ENCODE measurements around the gene DCAF8. TPM values are rescaled to one million over a fixed set of nuclear protein-coding genes. Genes with fewer than 3 reads are reported as not detected.
"Not testable (repeated sequence)": the region's sequence is repeated elsewhere in the genome, so short reads cannot be mapped to it uniquely, and the experiment has no call there.

DCAF8 gene
- total RNA-seq: 132 and 143 TPM in 2 replicates

GRCh38 chr1:160261893-160262794 lies at the start of gene DCAF8:
Gene DCAF8, minus strand, starts transcription at chr1:160262549. Its CDS starts 18,541 bp downstream, at chr1:160244008.
- DNase-seq (ENCODE audit: low spot score): peak; percentile 98
- H3K27me3 Mint-ChIP-seq (ENCODE audit: low read depth): no peaks in the 10 kb centered on the region
- H3K4me3 Mint-ChIP-seq (ENCODE audit: low read depth): peak within 1 kb of the TSS; percentile 98
- peaks cover 36% of the 10 kb centered on the region for H3K4me1 Mint-ChIP-seq (ENCODE audit: low read depth)
- peaks cover 33% of the 10 kb centered on the region for H3K36me3 Mint-ChIP-seq (ENCODE audit: low read depth)
- H3K9me3 Mint-ChIP-seq: no peaks in the 10 kb centered on the region
- intact Hi-C loops (cut with micrococcal nuclease): loop anchor here (2.0 to 5.0 kb wide), 5 partner anchors 57 to 1250 kb away; partner anchors contain the start of genes IGSF8, PEA15 and TAGLN2
- peak within 1 kb of the TSS; percentile 99 for H3K27ac Mint-ChIP-seq

- DNase-seq (ENCODE audit: low spot score): no peak
- no peaks in the 10 kb centered on the region for H3K9me3 Mint-ChIP-seq
- no peaks in the 10 kb centered on the region for H3K4me1 Mint-ChIP-seq (ENCODE audit: low read depth)
- intact Hi-C loops (cut with micrococcal nuclease): no loop called here
- peak overlapping the region; percentile 23 for H3K27ac Mint-ChIP-seq
- H3K4me3 Mint-ChIP-seq (ENCODE audit: low read depth): no peak overlapping the region
- peaks cover 87% of the 10 kb centered on the region for H3K36me3 Mint-ChIP-seq (ENCODE audit: low read depth)
- no peaks in the 10 kb centered on the region for H3K27me3 Mint-ChIP-seq (ENCODE audit: low read depth)
Measured at GRCh38 chr1:160309571-160309970, 47.2 kb upstream of the DCAF8 start.

- peak overlapping the region; percentile 23 for H3K27ac Mint-ChIP-seq
- intact Hi-C loops (cut with micrococcal nuclease): no loop called here
- H3K9me3 Mint-ChIP-seq: no peaks in the 10 kb centered on the region
- no peak for DNase-seq (ENCODE audit: low spot score)
- H3K4me1 Mint-ChIP-seq (ENCODE audit: low read depth): no peaks in the 10 kb centered on the region
- no peak overlapping the region for H3K4me3 Mint-ChIP-seq (ENCODE audit: low read depth)
- no peaks in the 10 kb centered on the region for H3K27me3 Mint-ChIP-seq (ENCODE audit: low read depth)
- H3K36me3 Mint-ChIP-seq (ENCODE audit: low read depth): peaks cover 84% of the 10 kb centered on the region
Measured at GRCh38 chr1:160309185-160309557, 46.8 kb upstream of the DCAF8 start.

GRCh38 chr1:160308451-160309184 lies 46.3 kb upstream of the DCAF8 start:
- Mint-ChIP-seq H3K4me1 (ENCODE audit: low read depth) (no peaks in the 10 kb centered on the region), H3K4me3 (ENCODE audit: low read depth) (no peak overlapping the region), H3K36me3 (ENCODE audit: low read depth) (peaks cover 81% of the 10 kb centered on the region), H3K27ac (no peak overlapping the region), H3K27me3 (ENCODE audit: low read depth) (no peaks in the 10 kb centered on the region), H3K9me3 (no peaks in the 10 kb centered on the region)
- intact Hi-C loops (cut with micrococcal nuclease): no loop called here
- no peak for DNase-seq (ENCODE audit: low spot score)

GRCh38 chr1:160307118-160307791 lies 44.9 kb upstream of the DCAF8 start:
- no peak overlapping the region for H3K27ac Mint-ChIP-seq
- no peak for DNase-seq (ENCODE audit: low spot score)
- no peak overlapping the region for H3K4me3 Mint-ChIP-seq (ENCODE audit: low read depth)
- H3K4me1 Mint-ChIP-seq (ENCODE audit: low read depth): no peaks in the 10 kb centered on the region
- no peaks in the 10 kb centered on the region for H3K27me3 Mint-ChIP-seq (ENCODE audit: low read depth)
- H3K36me3 Mint-ChIP-seq (ENCODE audit: low read depth): peaks cover 78% of the 10 kb centered on the region
- H3K9me3 Mint-ChIP-seq: no peaks in the 10 kb centered on the region
- intact Hi-C loops (cut with micrococcal nuclease): no loop called here

GRCh38 chr1:160300173-160300572 lies 37.8 kb upstream of the DCAF8 start:
- Mint-ChIP-seq H3K27me3 (ENCODE audit: low read depth) (no peaks in the 10 kb centered on the region), H3K4me1 (ENCODE audit: low read depth) (no peaks in the 10 kb centered on the region), H3K9me3 (no peaks in the 10 kb centered on the region), H3K27ac (no peak overlapping the region), H3K36me3 (ENCODE audit: low read depth) (peaks cover 71% of the 10 kb centered on the region), H3K4me3 (ENCODE audit: low read depth) (no peak overlapping the region)
- DNase-seq (ENCODE audit: low spot score): no peak
- intact Hi-C loops (cut with micrococcal nuclease): no loop called here

GRCh38 chr1:160296036-160296435 lies 33.7 kb upstream of the DCAF8 start:
- Mint-ChIP-seq H3K36me3 (ENCODE audit: low read depth) (peaks cover 91% of the 10 kb centered on the region), H3K9me3 (no peaks in the 10 kb centered on the region), H3K27me3 (ENCODE audit: low read depth) (no peaks in the 10 kb centered on the region), H3K4me1 (ENCODE audit: low read depth) (no peaks in the 10 kb centered on the region), H3K4me3 (ENCODE audit: low read depth) (no peak overlapping the region), H3K27ac (no peak overlapping the region)
- intact Hi-C loops (cut with micrococcal nuclease): no loop called here
- no peak for DNase-seq (ENCODE audit: low spot score)

GRCh38 chr1:160293020-160293968 lies 30.9 kb upstream of the DCAF8 start:
- intact Hi-C loops (cut with micrococcal nuclease): loop anchor here (5.0 kb wide), 1 partner anchor 41 kb away; no protein-coding TSS in a partner anchor
- no peaks in the 10 kb centered on the region for H3K27me3 Mint-ChIP-seq (ENCODE audit: low read depth)
- H3K36me3 Mint-ChIP-seq (ENCODE audit: low read depth): peaks cover 91% of the 10 kb centered on the region
- no peak for DNase-seq (ENCODE audit: low spot score)
- no peak overlapping the region for H3K4me3 Mint-ChIP-seq (ENCODE audit: low read depth)
- H3K27ac Mint-ChIP-seq: no peak overlapping the region
- no peaks in the 10 kb centered on the region for H3K4me1 Mint-ChIP-seq (ENCODE audit: low read depth)
- no peaks in the 10 kb centered on the region for H3K9me3 Mint-ChIP-seq

- Mint-ChIP-seq H3K27me3 (ENCODE audit: low read depth) (no peaks in the 10 kb centered on the region), H3K4me3 (ENCODE audit: low read depth) (no peak overlapping the region), H3K36me3 (ENCODE audit: low read depth) (peaks cover 78% of the 10 kb centered on the region), H3K4me1 (ENCODE audit: low read depth) (no peaks in the 10 kb centered on the region), H3K27ac (no peak overlapping the region), H3K9me3 (no peaks in the 10 kb centered on the region)
- DNase-seq (ENCODE audit: low spot score): peak; percentile 58
- intact Hi-C loops (cut with micrococcal nuclease): loop anchor here (2.0 to 5.0 kb wide), 3 partner anchors 39 to 191 kb away; no protein-coding TSS in a partner anchor
Measured at GRCh38 chr1:160291248-160292220, 29.2 kb upstream of the DCAF8 start.

- H3K27ac Mint-ChIP-seq; H3K4me3 Mint-ChIP-seq (ENCODE audit: low read depth); DNase-seq (ENCODE audit: low spot score); H3K9me3 Mint-ChIP-seq; intact Hi-C loops (cut with micrococcal nuclease); H3K27me3 Mint-ChIP-seq (ENCODE audit: low read depth): not testable (repeated sequence)
- H3K4me1 Mint-ChIP-seq (ENCODE audit: low read depth): peaks cover 18% of the 10 kb centered on the region
- H3K36me3 Mint-ChIP-seq (ENCODE audit: low read depth): peaks cover 52% of the 10 kb centered on the region
Measured at GRCh38 chr1:160287769-160288168, 25.4 kb upstream of the DCAF8 start.

GRCh38 chr1:160285506-160285905 lies 23.2 kb upstream of the DCAF8 start:
- Mint-ChIP-seq H3K4me1 (ENCODE audit: low read depth) (peaks cover 19% of the 10 kb centered on the region), H3K4me3 (ENCODE audit: low read depth) (peak overlapping the region; percentile 99), H3K9me3 (no peaks in the 10 kb centered on the region), H3K27ac (no peak overlapping the region), H3K27me3 (ENCODE audit: low read depth) (no peaks in the 10 kb centered on the region), H3K36me3 (ENCODE audit: low read depth) (peaks cover 52% of the 10 kb centered on the region)
- DNase-seq (ENCODE audit: low spot score): no peak
- intact Hi-C loops (cut with micrococcal nuclease): loop anchor here (2.0 kb wide), 1 partner anchor 57 kb away; the partner anchor contains the start of genes COPA and NCSTN

All from activated T-helper 2 cell treated with anti-CD3 and anti-CD28 coated beads, Interferon-gamma antibody, Interleukin-2, Interleukin-4, amounts not matched to agents 10 μg/mL and 5 μg/mL and 100 μg/mL, durations not matched to agents 14 hours and 24 hours and 36 hours (primary cell).